Measurements from ENCODE around the gene NT5DC4. TPM values are rescaled to one million over a fixed set of nuclear protein-coding genes. Genes with fewer than 3 reads are reported as not detected.

Gene NT5DC4
- total and polyA plus RNA-seq, 2 experiments from 2014 or later = not detected

DNA sequence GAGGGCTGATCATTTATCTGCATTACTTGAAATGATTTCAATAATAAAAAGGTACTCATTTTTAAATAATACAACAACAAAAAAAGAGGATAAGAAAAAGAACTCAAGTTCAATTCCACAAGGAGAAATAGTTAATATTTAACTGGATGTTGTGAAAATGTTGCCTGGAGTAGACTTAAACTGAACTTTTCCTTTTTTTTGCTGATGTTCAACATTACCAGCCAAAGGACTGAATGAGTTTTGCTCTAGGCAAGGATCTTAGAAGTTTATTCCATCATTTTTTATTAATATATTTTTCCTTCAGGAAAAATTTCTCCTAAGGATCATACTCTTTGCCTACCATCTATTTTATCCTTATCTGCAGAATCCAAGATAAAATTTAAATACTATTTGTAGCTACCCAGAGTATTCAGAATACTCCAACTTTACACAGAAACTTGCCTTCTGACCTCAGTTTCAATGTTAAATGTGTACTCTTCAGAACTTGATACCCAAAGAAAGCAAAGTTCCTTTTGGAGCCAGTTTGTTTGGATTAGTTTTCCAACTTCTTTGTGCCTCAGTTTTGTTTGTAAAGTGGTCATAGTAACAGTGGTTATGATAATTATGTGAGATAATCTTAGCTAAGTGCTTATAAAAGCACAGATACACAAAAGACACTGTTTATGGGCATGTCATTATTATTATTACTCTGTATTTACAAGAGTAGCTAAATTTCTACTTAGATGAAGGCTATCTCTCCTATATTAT lies 30.8 kb downstream of the NT5DC4 start:
- Histone ChIP-seq H3K36me3 (ENCODE audit: low read depth) (no peaks in the 10 kb centered on the region; the same call in 1 of the 2 replicates), H3K4me3 (no peak overlapping the region), H3K9me2 (ENCODE audit: insufficient read depth) (no peaks in the 10 kb centered on the region), H3K4me1 (ENCODE audit: insufficient read depth) (no peaks in the 10 kb centered on the region), H3K9me3 (ENCODE audit: low read depth) (no peaks in the 10 kb centered on the region), H3K79me2 (ENCODE audit: insufficient read depth) (peaks cover 31% of the 10 kb centered on the region), H3K4me2 (ENCODE audit: unreplicated experiment) (no peak overlapping the region), H3K9ac (no peak overlapping the region), H4K20me1 (ENCODE audit: insufficient read depth) (no peaks in the 10 kb centered on the region), H3K27ac (no peak overlapping the region), H3F3A (ENCODE audit: insufficient read depth) (peaks cover 11% of the 10 kb centered on the region; the same call in 1 of the 2 replicates), H3K27me3 (replicated peaks; ENCODE audit: insufficient read depth) (no peaks in the 10 kb centered on the region), H2AFZ (peak overlapping the region; percentile 49)
- TF ChIP-seq EZH2 (IDR thresholded peaks at IDR 0.05; ENCODE audit: insufficient read depth, poor library complexity, severe bottlenecking) = no peak
- no peak for TF ChIP-seq EZH2phosphoT487 (IDR thresholded peaks at IDR 0.05; ENCODE audit: insufficient read depth, low read depth)
- in situ Hi-C loops (cut with MboI) = loop anchor here (5.0 kb wide), 1 partner anchor 191 kb away; no protein-coding TSS in a partner anchor
- no peak for DNase-seq

DNA sequence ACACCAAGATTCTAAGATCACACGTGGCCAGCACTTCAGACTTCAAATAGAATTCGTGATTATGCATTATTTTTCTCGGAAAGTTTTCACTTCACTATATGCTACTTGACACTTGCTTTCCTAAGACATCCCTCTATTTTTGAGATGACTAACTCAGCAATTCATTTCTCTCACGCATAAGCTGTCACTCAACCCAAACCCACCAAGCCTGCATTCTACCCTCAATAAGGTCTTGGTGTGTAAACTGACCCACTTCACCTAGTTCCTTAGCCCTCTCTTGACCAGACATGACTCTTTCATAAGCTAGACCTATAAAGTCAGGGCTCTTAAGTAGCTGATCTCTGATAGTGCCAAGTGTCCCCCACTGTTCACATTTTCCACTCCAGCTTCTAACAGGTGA lies 31.8 kb downstream of the NT5DC4 start:
- in situ Hi-C loops (cut with MboI) = loop anchor here (5.0 kb wide), 1 partner anchor 190 kb away; no protein-coding TSS in a partner anchor
- Histone ChIP-seq H2AFZ (peak overlapping the region; percentile 49), H3K9me3 (ENCODE audit: low read depth) (no peaks in the 10 kb centered on the region), H3K9ac (no peak overlapping the region), H3K9me2 (ENCODE audit: insufficient read depth) (no peaks in the 10 kb centered on the region), H3K4me2 (ENCODE audit: unreplicated experiment) (no peak overlapping the region), H3K36me3 (ENCODE audit: low read depth) (no peaks in the 10 kb centered on the region; the same call in 1 of the 2 replicates), H3K79me2 (ENCODE audit: insufficient read depth) (peaks cover 27% of the 10 kb centered on the region), H3F3A (ENCODE audit: insufficient read depth) (peaks cover 11% of the 10 kb centered on the region; the same call in 1 of the 2 replicates), H4K20me1 (ENCODE audit: insufficient read depth) (no peaks in the 10 kb centered on the region), H3K4me1 (ENCODE audit: insufficient read depth) (no peaks in the 10 kb centered on the region), H3K27me3 (replicated peaks; ENCODE audit: insufficient read depth) (no peaks in the 10 kb centered on the region), H3K27ac (no peak overlapping the region), H3K4me3 (no peak overlapping the region)
- 88 to 92% methylated on average over 4 of the region's 4 CpGs for WGBS, 2 experiments (ENCODE audit: low coverage in 1 of 2, low lambda C conversion rate in 2 of 2, missing lambda C conversion rate in 2 of 2)
- no peak for DNase-seq
- TF ChIP-seq EZH2 (IDR thresholded peaks at IDR 0.05; ENCODE audit: insufficient read depth, poor library complexity, severe bottlenecking) (no peak), EZH2phosphoT487 (IDR thresholded peaks at IDR 0.05; ENCODE audit: insufficient read depth, low read depth) (no peak)

DNA sequence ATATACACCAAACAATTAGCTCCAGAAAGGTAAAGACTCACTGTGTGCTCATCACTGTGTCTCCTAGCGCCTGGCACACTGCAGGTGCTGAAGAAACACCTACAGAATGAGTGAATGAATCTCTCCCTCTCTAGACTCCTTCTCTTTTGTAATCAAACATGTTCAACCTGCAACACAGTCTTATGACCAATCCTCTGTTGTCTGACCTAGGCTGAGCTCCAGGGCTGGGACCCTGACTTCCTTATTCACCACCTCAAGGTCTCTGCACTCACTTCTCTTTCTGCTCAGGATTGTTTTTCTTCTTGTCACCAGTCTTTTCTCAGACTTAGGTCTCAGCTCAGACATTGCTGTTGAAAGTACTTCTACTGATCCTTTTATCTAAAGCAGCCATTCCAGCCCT lies 33.7 kb downstream of the NT5DC4 start:
- Histone ChIP-seq H3F3A (ENCODE audit: insufficient read depth) (peaks cover 11% of the 10 kb centered on the region; the same call in 1 of the 2 replicates), H3K27ac (no peak overlapping the region), H3K27me3 (replicated peaks; ENCODE audit: insufficient read depth) (no peaks in the 10 kb centered on the region), H3K9ac (no peak overlapping the region), H3K4me1 (ENCODE audit: insufficient read depth) (no peaks in the 10 kb centered on the region), H3K36me3 (ENCODE audit: low read depth) (no peaks in the 10 kb centered on the region; the same call in 1 of the 2 replicates), H3K79me2 (ENCODE audit: insufficient read depth) (peaks cover 15% of the 10 kb centered on the region; the same call in 1 of the 2 replicates), H3K4me2 (ENCODE audit: unreplicated experiment) (no peak overlapping the region), H3K9me2 (ENCODE audit: insufficient read depth) (no peaks in the 10 kb centered on the region), H3K4me3 (no peak overlapping the region), H3K9me3 (ENCODE audit: low read depth) (no peaks in the 10 kb centered on the region), H4K20me1 (ENCODE audit: insufficient read depth) (no peaks in the 10 kb centered on the region), H2AFZ (no peak overlapping the region)
- TF ChIP-seq EZH2phosphoT487 (IDR thresholded peaks at IDR 0.05; ENCODE audit: insufficient read depth, low read depth) = no peak
- no peak for TF ChIP-seq EZH2 (IDR thresholded peaks at IDR 0.05; ENCODE audit: insufficient read depth, poor library complexity, severe bottlenecking)
- 91 to 96% methylated on average over 1 of the region's 1 CpG for WGBS, 2 experiments (ENCODE audit: low coverage in 1 of 2, low lambda C conversion rate in 2 of 2, missing lambda C conversion rate in 2 of 2)
- in situ Hi-C loops (cut with MboI) = loop anchor here (5.0 kb wide), 1 partner anchor 188 kb away; no protein-coding TSS in a partner anchor
- no peak for DNase-seq

DNA sequence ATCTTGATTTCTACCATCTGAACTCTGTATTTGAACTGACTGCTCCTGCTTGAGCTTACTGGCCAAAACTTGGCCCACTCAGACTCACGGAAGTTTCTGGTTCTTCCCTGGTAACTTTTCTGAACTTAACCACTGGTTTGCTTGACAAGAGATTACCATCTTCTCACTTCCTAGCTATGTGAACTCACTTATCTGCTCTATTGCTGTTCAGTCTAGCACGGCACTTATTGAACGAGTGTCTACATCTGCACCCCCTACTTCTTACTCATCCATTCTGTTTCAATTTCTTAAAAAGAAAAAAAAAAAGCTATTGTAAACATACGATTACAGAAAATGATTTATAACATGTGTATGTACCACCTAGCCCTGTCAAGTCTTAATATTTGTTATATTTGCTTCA lies 34.6 kb downstream of the NT5DC4 start:
- no peak overlapping the region for H3K27ac ChIP-seq
- DNase-seq = no peak
- no peaks in the 10 kb centered on the region for H3K9me3 ChIP-seq (ENCODE audit: low read depth)
- peaks cover 8% of the 10 kb centered on the region; the same call in 1 of the 2 replicates for H3F3A ChIP-seq (ENCODE audit: insufficient read depth)
- no peak overlapping the region for H2AFZ ChIP-seq
- H4K20me1 ChIP-seq (ENCODE audit: insufficient read depth) = no peaks in the 10 kb centered on the region
- H3K4me2 ChIP-seq (ENCODE audit: unreplicated experiment) = no peak overlapping the region
- no peak overlapping the region for H3K9ac ChIP-seq
- H3K4me3 ChIP-seq = no peak overlapping the region
- no peaks in the 10 kb centered on the region for H3K4me1 ChIP-seq (ENCODE audit: insufficient read depth)
- H3K36me3 ChIP-seq (ENCODE audit: low read depth) = no peaks in the 10 kb centered on the region; the same call in 1 of the 2 replicates
- H3K9me2 ChIP-seq (ENCODE audit: insufficient read depth) = no peaks in the 10 kb centered on the region
- peaks cover 22% of the 10 kb centered on the region for H3K79me2 ChIP-seq (ENCODE audit: insufficient read depth)
- no peaks in the 10 kb centered on the region for H3K27me3 ChIP-seq (replicated peaks; ENCODE audit: insufficient read depth)
- TF ChIP-seq EZH2 (IDR thresholded peaks at IDR 0.05; ENCODE audit: insufficient read depth, poor library complexity, severe bottlenecking) = no peak
- no peak for TF ChIP-seq EZH2phosphoT487 (IDR thresholded peaks at IDR 0.05; ENCODE audit: insufficient read depth, low read depth)
- in situ Hi-C loops (cut with MboI) = no loop called here
- 96% methylated on average over 4 of the region's 4 CpGs for WGBS, 2 experiments (ENCODE audit: low coverage in 1 of 2, low lambda C conversion rate in 2 of 2, missing lambda C conversion rate in 2 of 2)

Data from GM23248 (cell line).